Stimulated activated memory B cell treated with anti-CD40 and anti-IgM and Interleukin-4, amounts not matched to agents 10 μg/mL and 1 μg/mL and 100 μg/mL, for 72 hours (primary cell): ENCODE measurements around the gene PXYLP1.

Experiments
- ATAC-seq: fragments of 150-1000 bp; cut with Tn5 transposase; 2 replicates; pipeline ENCODE4 v1.10.0; 2021
- H3K27ac Mint-ChIP-seq: one replicate; pipeline ENCODE4 v1.8.0; 2022; ENCODE audit warnings: mild to moderate bottlenecking, mixed read lengths
- H3K27me3 Mint-ChIP-seq: one replicate; pipeline ENCODE4 v1.8.0; 2022; ENCODE audit warnings: mixed read lengths
- H3K36me3 Mint-ChIP-seq: one replicate; pipeline ENCODE4 v1.8.0; 2022; ENCODE audit warnings: mixed read lengths
- H3K4me1 Mint-ChIP-seq: one replicate; pipeline ENCODE4 v1.8.0; 2022; ENCODE audit warnings: mixed read lengths
- H3K4me3 Mint-ChIP-seq: one replicate; pipeline ENCODE4 v1.8.0; 2022; ENCODE audit warnings: mild to moderate bottlenecking, moderate library complexity, mixed read lengths
- H3K9me3 Mint-ChIP-seq: one replicate; pipeline ENCODE4 v1.8.0; 2022; ENCODE audit warnings: mixed read lengths

PXYLP1 gene

GRCh38 chr3:141253326-141253725, 21.7 kb downstream of the PXYLP1 start:
- Mint-ChIP-seq H3K4me1 (peaks cover 6% of the 10 kb centered on the region), H3K27ac (no peak overlapping the region), H3K4me3 (no peak overlapping the region), H3K9me3 (no peaks in the 10 kb centered on the region), H3K36me3 (no peaks in the 10 kb centered on the region), H3K27me3 (no peaks in the 10 kb centered on the region)
- ATAC-seq: no peak

GRCh38 chr3:141253811-141254210, 22.2 kb downstream of the PXYLP1 start:
- H3K4me1 Mint-ChIP-seq: peaks cover 6% of the 10 kb centered on the region
- H3K27me3 Mint-ChIP-seq: no peaks in the 10 kb centered on the region
- H3K9me3 Mint-ChIP-seq: no peaks in the 10 kb centered on the region
- ATAC-seq: no peak
- H3K27ac Mint-ChIP-seq: no peak overlapping the region
- H3K36me3 Mint-ChIP-seq: no peaks in the 10 kb centered on the region
- H3K4me3 Mint-ChIP-seq: no peak overlapping the region

GRCh38 chr3:141255137-141255845, 23.7 kb downstream of the PXYLP1 start:
- ATAC-seq: no peak
- no peak overlapping the region for H3K4me3 Mint-ChIP-seq
- no peak overlapping the region for H3K27ac Mint-ChIP-seq
- peaks cover 6% of the 10 kb centered on the region for H3K4me1 Mint-ChIP-seq
- H3K9me3 Mint-ChIP-seq: no peaks in the 10 kb centered on the region
- no peaks in the 10 kb centered on the region for H3K36me3 Mint-ChIP-seq
- no peaks in the 10 kb centered on the region for H3K27me3 Mint-ChIP-seq

GRCh38 chr3:141255846-141256261, 24.2 kb downstream of the PXYLP1 start:
- no peak overlapping the region for H3K4me3 Mint-ChIP-seq
- H3K27me3 Mint-ChIP-seq: no peaks in the 10 kb centered on the region
- no peaks in the 10 kb centered on the region for H3K36me3 Mint-ChIP-seq
- H3K27ac Mint-ChIP-seq: no peak overlapping the region
- ATAC-seq: no peak
- H3K9me3 Mint-ChIP-seq: no peaks in the 10 kb centered on the region
- H3K4me1 Mint-ChIP-seq: peaks cover 6% of the 10 kb centered on the region

GRCh38 chr3:141256820-141257219, 25.2 kb downstream of the PXYLP1 start:
- H3K9me3 Mint-ChIP-seq: no peaks in the 10 kb centered on the region

GRCh38 chr3:141257961-141258360, 26.3 kb downstream of the PXYLP1 start:
- H3K4me1 Mint-ChIP-seq: peaks cover 6% of the 10 kb centered on the region
- H3K4me3 Mint-ChIP-seq: no peak overlapping the region
- no peak overlapping the region for H3K27ac Mint-ChIP-seq
- H3K36me3 Mint-ChIP-seq: no peaks in the 10 kb centered on the region
- H3K9me3 Mint-ChIP-seq: no peaks in the 10 kb centered on the region
- no peaks in the 10 kb centered on the region for H3K27me3 Mint-ChIP-seq
- peak; percentile 67 for ATAC-seq

More at GRCh38 chr3:141256820-141257219, 25.2 kb downstream of the PXYLP1 start:
- H3K27ac Mint-ChIP-seq: no peak overlapping the region
- H3K27me3 Mint-ChIP-seq: no peaks in the 10 kb centered on the region
- no peak for ATAC-seq
- no peaks in the 10 kb centered on the region for H3K36me3 Mint-ChIP-seq
- peaks cover 6% of the 10 kb centered on the region for H3K4me1 Mint-ChIP-seq
- no peak overlapping the region for H3K4me3 Mint-ChIP-seq

GRCh38 chr3:141258973-141259372, 27.3 kb downstream of the PXYLP1 start:
- Mint-ChIP-seq H3K27me3 (no peaks in the 10 kb centered on the region), H3K4me1 (peaks cover 6% of the 10 kb centered on the region), H3K36me3 (no peaks in the 10 kb centered on the region), H3K27ac (no peak overlapping the region), H3K4me3 (no peak overlapping the region), H3K9me3 (no peaks in the 10 kb centered on the region)
- ATAC-seq: no peak

GRCh38 chr3:141259821-141260629, 28.4 kb downstream of the PXYLP1 start:
- Mint-ChIP-seq H3K9me3 (no peaks in the 10 kb centered on the region), H3K27ac (no peak overlapping the region), H3K4me1 (peaks cover 6% of the 10 kb centered on the region), H3K36me3 (no peaks in the 10 kb centered on the region), H3K27me3 (no peaks in the 10 kb centered on the region), H3K4me3 (no peak overlapping the region)
- no peak for ATAC-seq

- H3K4me1 Mint-ChIP-seq: peaks cover 6% of the 10 kb centered on the region
These were observed 29.0 kb downstream of the PXYLP1 start for GRCh38 chr3:141260630-141260927.

GRCh38 chr3:141261472-141262307, 30.1 kb downstream of the PXYLP1 start:
- no peak for ATAC-seq
- Mint-ChIP-seq H3K36me3 (no peaks in the 10 kb centered on the region), H3K4me1 (peaks cover 12% of the 10 kb centered on the region), H3K27ac (no peak overlapping the region), H3K4me3 (no peak overlapping the region), H3K9me3 (no peaks in the 10 kb centered on the region), H3K27me3 (no peaks in the 10 kb centered on the region)

More at GRCh38 chr3:141260630-141260927, 29.0 kb downstream of the PXYLP1 start:
- ATAC-seq: no peak
- no peak overlapping the region for H3K4me3 Mint-ChIP-seq
- H3K36me3 Mint-ChIP-seq: no peaks in the 10 kb centered on the region
- no peak overlapping the region for H3K27ac Mint-ChIP-seq
- H3K9me3 Mint-ChIP-seq: no peaks in the 10 kb centered on the region
- H3K27me3 Mint-ChIP-seq: no peaks in the 10 kb centered on the region

GRCh38 chr3:141262308-141262705, 30.7 kb downstream of the PXYLP1 start:
- H3K27me3 Mint-ChIP-seq: no peaks in the 10 kb centered on the region
- H3K4me1 Mint-ChIP-seq: peaks cover 18% of the 10 kb centered on the region
- H3K4me3 Mint-ChIP-seq: no peak overlapping the region
- no peaks in the 10 kb centered on the region for H3K9me3 Mint-ChIP-seq
- no peaks in the 10 kb centered on the region for H3K36me3 Mint-ChIP-seq
- ATAC-seq: no peak
- no peak overlapping the region for H3K27ac Mint-ChIP-seq

- Mint-ChIP-seq H3K4me1 (peaks cover 20% of the 10 kb centered on the region), H3K27ac (peak overlapping the region; percentile 74), H3K27me3 (no peaks in the 10 kb centered on the region), H3K36me3 (no peaks in the 10 kb centered on the region), H3K4me3 (peak overlapping the region; percentile 51), H3K9me3 (no peaks in the 10 kb centered on the region)
- peak; percentile 6 for ATAC-seq
These were observed 34.6 kb downstream of the PXYLP1 start for GRCh38 chr3:141266186-141266585.

GRCh38 chr3:141266797-141267555, 35.4 kb downstream of the PXYLP1 start:
- Mint-ChIP-seq H3K9me3 (no peaks in the 10 kb centered on the region), H3K4me1 (peaks cover 20% of the 10 kb centered on the region), H3K27me3 (no peaks in the 10 kb centered on the region), H3K4me3 (peak overlapping the region; percentile 80), H3K27ac (peak overlapping the region; percentile 74), H3K36me3 (no peaks in the 10 kb centered on the region)
- ATAC-seq: peak; percentile 76

- Mint-ChIP-seq H3K27me3 (no peaks in the 10 kb centered on the region), H3K4me3 (peak overlapping the region; percentile 80), H3K4me1 (peaks cover 20% of the 10 kb centered on the region), H3K9me3 (no peaks in the 10 kb centered on the region), H3K36me3 (no peaks in the 10 kb centered on the region), H3K27ac (peak overlapping the region; percentile 74)
- no peak for ATAC-seq
These were observed 36.0 kb downstream of the PXYLP1 start for GRCh38 chr3:141267629-141268028.

GRCh38 chr3:141268306-141268705, 36.7 kb downstream of the PXYLP1 start:
- ATAC-seq: no peak
- Mint-ChIP-seq H3K27me3 (no peaks in the 10 kb centered on the region), H3K4me1 (peaks cover 20% of the 10 kb centered on the region), H3K4me3 (no peak overlapping the region), H3K27ac (no peak overlapping the region), H3K9me3 (no peaks in the 10 kb centered on the region), H3K36me3 (no peaks in the 10 kb centered on the region)
